ENCODE data around the gene TRIM65. TPM values are rescaled to one million over a fixed set of nuclear protein-coding genes. Genes with fewer than 3 reads are reported as not detected.

TRIM65 gene
- total RNA-seq, 2 donors from 2014 or later = 16.2 to 31.9 TPM

- Mint-ChIP-seq H3K9me3 (no peaks in the 10 kb centered on the region), H3K27ac (peak overlapping the region; percentile 55 to 91), H3K36me3 (no peaks in the 10 kb centered on the region)
- DNase-seq (ENCODE audit: low spot score in 2 of 2) = no peak
- no peak for ATAC-seq
Measured at GRCh38 chr17:75922173-75922961, 25.6 kb upstream of the TRIM65 start.

DNA sequence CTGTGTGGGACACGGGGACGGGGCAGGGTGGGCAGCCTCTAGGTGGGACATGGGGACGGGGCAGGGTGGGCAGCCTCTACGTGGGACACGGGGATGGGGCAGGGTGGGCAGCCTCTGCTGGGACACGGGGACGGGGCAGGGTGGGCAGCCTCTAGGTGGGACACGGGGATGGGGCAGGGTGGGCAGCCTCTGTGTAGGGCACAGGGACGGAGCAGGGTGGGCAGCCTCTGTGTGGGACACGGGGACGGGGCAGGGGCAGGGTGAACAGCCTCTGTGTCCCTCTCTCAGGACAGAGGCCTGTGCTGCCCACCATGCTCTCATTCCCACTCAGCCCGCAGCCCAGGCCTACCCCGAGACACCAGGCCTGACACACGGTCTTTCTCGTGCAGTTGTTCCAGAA is 24.8 kb upstream of the TRIM65 start:
- Mint-ChIP-seq H3K36me3 (no peaks in the 10 kb centered on the region), H3K9me3 (no peaks in the 10 kb centered on the region), H3K27ac (no peak overlapping the region)
- no peak for DNase-seq (ENCODE audit: low spot score in 2 of 2)
- ATAC-seq = no peak

GRCh38 chr17:75920045-75920560 is 23.4 kb upstream of the TRIM65 start:
- no peaks in the 10 kb centered on the region for H3K36me3 Mint-ChIP-seq

GRCh38 chr17:75919611-75920010 is 22.9 kb upstream of the TRIM65 start:
- ATAC-seq (no peak), DNase-seq (ENCODE audit: low spot score in 2 of 2) (no peak)
- H3K36me3 Mint-ChIP-seq = no peaks in the 10 kb centered on the region
- no peaks in the 10 kb centered on the region for H3K9me3 Mint-ChIP-seq
- no peak overlapping the region for H3K27ac Mint-ChIP-seq

More at GRCh38 chr17:75920045-75920560, 23.4 kb upstream of the TRIM65 start:
- H3K9me3 Mint-ChIP-seq = no peaks in the 10 kb centered on the region
- no peak for DNase-seq (ENCODE audit: low spot score in 2 of 2)
- ATAC-seq = no peak
- H3K27ac Mint-ChIP-seq = no peak overlapping the region

DNA sequence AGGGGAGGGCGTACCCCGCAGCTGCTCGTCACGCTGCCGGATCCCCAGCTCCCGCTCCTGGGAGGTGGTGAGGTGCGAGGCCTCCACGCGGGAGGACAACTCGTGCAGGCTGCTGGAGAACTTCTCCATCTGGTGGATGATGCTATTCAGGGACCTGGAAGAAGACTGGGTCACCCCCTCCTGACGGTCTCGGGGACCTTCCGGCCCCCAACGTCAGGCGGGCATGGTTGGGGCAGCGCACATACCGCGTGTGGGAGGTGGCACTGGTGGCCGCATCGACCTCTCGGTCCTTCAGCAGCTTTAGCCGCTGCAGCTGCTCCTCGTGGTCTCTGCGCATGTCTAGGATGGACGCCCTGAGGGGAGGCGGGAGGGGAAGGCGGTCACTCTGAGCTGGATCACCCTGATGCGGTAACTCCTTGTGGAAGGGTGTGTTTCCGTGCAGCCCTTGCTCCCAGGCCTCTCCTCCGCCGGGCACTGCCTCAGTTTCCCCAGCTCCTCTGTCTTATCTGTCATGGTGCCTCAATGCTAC is 21.2 kb upstream of the TRIM65 start:
- H3K36me3 Mint-ChIP-seq = no peaks in the 10 kb centered on the region
- H3K9me3 Mint-ChIP-seq = no peaks in the 10 kb centered on the region
- DNase-seq (ENCODE audit: low spot score in 2 of 2) = no peak
- no peak overlapping the region for H3K27ac Mint-ChIP-seq
- ATAC-seq = no peak

- H3K9me3 Mint-ChIP-seq = no peaks in the 10 kb centered on the region
- DNase-seq (ENCODE audit: low spot score in 2 of 2) (no peak), ATAC-seq (no peak)
- H3K27ac Mint-ChIP-seq = peak overlapping the region; percentile 9 to 56
- no peaks in the 10 kb centered on the region for H3K36me3 Mint-ChIP-seq
Measured at GRCh38 chr17:75917141-75917916, 20.6 kb upstream of the TRIM65 start.

DNA sequence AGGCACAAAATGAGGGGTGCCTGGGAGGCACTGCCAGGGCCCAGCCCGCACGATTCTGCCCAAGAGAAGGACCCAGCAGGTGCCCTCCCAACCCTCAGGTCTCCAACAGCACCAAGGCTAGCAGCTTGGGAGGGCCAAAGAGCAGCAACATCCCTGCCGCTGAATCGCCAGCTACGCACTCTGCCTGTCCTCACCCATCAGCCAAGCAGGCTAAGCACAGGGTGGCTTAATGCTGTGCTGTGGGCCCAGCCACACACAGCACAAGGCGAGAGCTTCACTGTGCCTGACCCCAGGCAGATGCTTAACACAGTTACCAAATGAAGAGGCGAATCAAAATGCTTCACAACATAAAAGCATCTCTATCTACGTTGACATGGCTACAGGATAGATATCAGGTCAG is 18.5 kb upstream of the TRIM65 start:
- ATAC-seq = no peak
- no peak overlapping the region for H3K27ac Mint-ChIP-seq
- H3K9me3 Mint-ChIP-seq = no peaks in the 10 kb centered on the region
- no peak for DNase-seq (ENCODE audit: low spot score in 2 of 2)
- H3K36me3 Mint-ChIP-seq = no peaks in the 10 kb centered on the region

DNA sequence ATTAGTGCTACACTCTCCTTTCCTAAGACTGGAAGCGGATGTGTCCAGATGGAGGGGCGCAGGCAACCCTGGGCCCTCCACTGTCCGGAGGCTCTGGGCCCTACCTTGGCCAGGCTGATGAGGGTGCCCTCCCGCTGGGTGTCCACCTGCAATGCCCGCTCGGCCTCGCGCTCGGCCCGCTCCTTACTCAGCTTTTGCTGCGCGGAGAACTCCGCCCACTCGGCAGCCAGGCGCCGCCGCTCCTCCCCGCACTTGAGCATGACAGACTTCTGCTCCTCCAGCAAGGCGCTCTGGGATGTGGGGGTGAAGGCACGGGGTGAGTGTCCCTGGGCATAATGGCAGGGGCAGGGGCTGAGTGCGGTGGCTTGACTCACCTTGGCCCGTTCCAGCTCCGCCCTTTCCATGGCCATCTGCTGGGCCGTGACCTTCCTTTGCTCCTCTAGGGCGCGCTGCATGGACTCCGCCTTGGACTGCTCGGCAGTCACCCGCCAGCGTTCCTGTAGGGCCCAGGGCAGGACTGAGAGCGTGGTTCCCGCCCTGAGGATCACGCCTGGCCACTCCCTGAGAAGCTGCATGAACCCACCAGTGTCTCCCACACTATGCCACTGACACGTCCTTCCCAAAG is 18.0 kb upstream of the TRIM65 start:
- Mint-ChIP-seq H3K27ac (no peak overlapping the region), H3K36me3 (no peaks in the 10 kb centered on the region)

DNA sequence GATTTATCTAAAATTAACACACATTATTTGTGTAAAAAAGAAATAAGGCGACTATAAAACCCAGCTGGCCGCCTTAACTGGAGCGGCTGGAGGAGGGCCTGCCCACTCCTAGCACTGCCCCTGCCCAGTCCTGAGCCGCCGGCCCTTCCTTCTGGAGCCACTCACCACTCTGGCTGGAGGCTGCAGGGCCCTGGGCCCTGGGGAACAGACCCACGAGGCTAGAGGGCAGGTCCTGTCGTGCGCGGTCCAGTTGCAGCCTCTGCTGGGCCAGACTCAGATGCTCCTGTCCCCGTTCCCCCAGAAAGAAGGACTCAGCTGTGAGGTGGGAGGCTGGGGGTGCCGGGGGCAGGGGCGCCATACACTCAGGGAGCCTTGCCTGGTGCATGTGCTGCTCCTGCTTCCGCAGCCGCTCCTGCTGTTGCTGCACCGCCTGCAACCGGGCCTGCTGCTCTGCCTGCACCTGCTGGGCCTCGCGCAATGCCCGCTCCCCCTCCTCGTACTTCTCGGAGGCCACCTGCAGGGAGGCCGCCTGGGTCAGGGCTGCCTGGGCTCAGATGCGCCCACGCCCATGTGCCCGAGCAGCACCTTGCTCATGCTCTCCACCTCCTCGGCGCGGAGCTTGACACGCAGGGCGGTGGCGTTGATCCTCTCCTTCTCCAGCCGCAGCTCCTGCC is 16.9 kb upstream of the TRIM65 start:
- peak overlapping the region in 1 of 2 donors; percentile 50 for H3K27ac Mint-ChIP-seq
- H3K36me3 Mint-ChIP-seq = no peaks in the 10 kb centered on the region
- H3K9me3 Mint-ChIP-seq = no peaks in the 10 kb centered on the region
- DNase-seq (ENCODE audit: low spot score in 2 of 2) (no peak), ATAC-seq (no peak)

More for the DNA sequence above, 18.0 kb upstream of the TRIM65 start:
- ATAC-seq (no peak), DNase-seq (ENCODE audit: low spot score in 2 of 2) (no peak)
- H3K9me3 Mint-ChIP-seq = no peaks in the 10 kb centered on the region

DNA sequence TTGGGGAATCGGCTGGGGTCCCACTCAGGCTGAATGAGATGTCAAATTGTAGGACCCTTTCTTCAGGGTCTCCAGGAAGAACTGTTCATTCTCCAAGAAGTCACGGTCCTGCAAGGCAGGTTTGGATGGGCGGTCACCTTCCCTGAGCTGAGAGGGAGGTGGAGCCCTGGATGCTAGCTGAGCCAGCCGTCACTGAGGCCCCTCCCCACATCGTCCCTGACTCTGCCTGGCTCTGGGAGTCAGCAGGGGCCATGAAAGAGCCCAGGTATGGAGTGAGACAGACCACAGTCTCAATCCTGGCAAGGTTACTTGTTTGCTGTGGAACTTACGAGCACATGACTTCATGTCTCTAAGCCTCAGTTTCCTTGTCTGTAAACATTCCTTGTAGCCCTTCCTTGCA is 13.9 kb upstream of the TRIM65 start:
- no peak overlapping the region for H3K27ac Mint-ChIP-seq
- DNase-seq (ENCODE audit: low spot score in 2 of 2) (no peak), ATAC-seq (no peak)
- no peaks in the 10 kb centered on the region for H3K36me3 Mint-ChIP-seq
- no peaks in the 10 kb centered on the region for H3K9me3 Mint-ChIP-seq

GRCh38 chr17:75909812-75910274 is 13.1 kb upstream of the TRIM65 start:
- H3K9me3 Mint-ChIP-seq = no peaks in the 10 kb centered on the region
- DNase-seq (ENCODE audit: low spot score in 2 of 2) (no peak), ATAC-seq (no peak)
- H3K36me3 Mint-ChIP-seq = no peaks in the 10 kb centered on the region
- peak overlapping the region; percentile 29 to 44 for H3K27ac Mint-ChIP-seq

DNA sequence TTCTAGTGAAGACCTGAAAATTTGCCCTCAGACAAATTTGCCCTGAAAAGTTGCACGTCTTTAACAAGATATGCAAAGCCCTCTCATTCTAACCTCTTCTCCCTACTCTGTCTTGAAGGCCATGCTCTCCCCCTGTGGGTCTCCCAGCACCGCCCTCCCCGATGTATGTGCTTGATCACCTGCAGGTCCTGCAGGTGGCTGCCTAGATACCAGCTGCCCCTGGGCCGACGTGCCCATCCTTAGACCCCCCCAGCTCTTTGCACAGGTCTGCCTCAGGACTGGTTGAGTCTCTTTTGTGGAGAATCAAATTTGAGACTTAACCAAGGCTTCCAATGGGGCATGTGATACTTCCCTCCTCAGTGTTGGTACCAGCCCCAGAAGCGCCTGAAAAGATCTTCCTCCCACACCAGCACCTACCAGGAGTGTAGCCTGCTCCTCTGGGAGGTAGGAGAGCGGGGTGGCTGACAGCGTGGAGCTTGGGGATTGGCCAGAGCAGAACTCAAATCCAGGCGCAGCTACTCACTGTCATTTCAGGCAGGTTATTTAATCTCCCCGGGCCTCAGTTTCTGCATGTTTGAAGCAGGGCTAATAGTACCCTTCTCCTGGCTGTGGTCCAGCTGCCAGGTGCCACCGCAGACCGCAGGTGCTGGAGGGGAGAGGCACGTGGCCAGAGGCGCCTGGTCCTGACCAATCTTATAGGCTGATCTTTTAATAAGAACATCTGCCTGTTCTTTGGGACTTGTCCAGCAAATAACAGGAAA is 12.5 kb upstream of the TRIM65 start:
- Mint-ChIP-seq H3K36me3 (no peaks in the 10 kb centered on the region), H3K27ac (peak overlapping the region; percentile 30 to 44), H3K9me3 (no peaks in the 10 kb centered on the region)
- no peak for ATAC-seq
- DNase-seq (ENCODE audit: low spot score in 2 of 2) = no peak

- DNase-seq (ENCODE audit: low spot score in 2 of 2) = no peak
- no peak for ATAC-seq
- no peaks in the 10 kb centered on the region for H3K9me3 Mint-ChIP-seq
- peak overlapping the region in 1 of 2 donors; percentile 78 for H3K27ac Mint-ChIP-seq
- no peaks in the 10 kb centered on the region for H3K36me3 Mint-ChIP-seq
Measured at GRCh38 chr17:75908201-75908600, 11.4 kb upstream of the TRIM65 start.

- ATAC-seq (no peak), DNase-seq (ENCODE audit: low spot score in 2 of 2) (no peak)
- Mint-ChIP-seq H3K27ac (peak overlapping the region in 1 of 2 donors; percentile 18), H3K9me3 (no peaks in the 10 kb centered on the region), H3K36me3 (no peaks in the 10 kb centered on the region)
Measured at GRCh38 chr17:75906143-75906884, 9.6 kb upstream of the TRIM65 start.

Data from activated naive CD4-positive, alpha-beta T cell treated with anti-CD3 and anti-CD28 coated beads, Interleukin-2, amount 50 U/mL, for 72 hours (primary cell).